H1 (cell line): Measurements from ENCODE around the gene NBPF3. TPM values are rescaled to one million over a fixed set of nuclear protein-coding genes. Genes with fewer than 3 reads are reported as not detected.

Experiments used
- CTCF ChIA-PET: fragments of 300-600 bp; sonication (Branson Sonifier 250); formaldehyde crosslinking; loops from one replicate; lab custom pipeline; 2021; ENCODE audit not compliant: partially characterized antibody; lab: Charles Lee
- POLR2A ChIA-PET: fragments of 300-600 bp; sonication (Branson Sonifier 250); formaldehyde crosslinking; loops from one replicate; lab custom pipeline; 2021; ENCODE audit warnings: inconsistent platforms; ENCODE audit not compliant: partially characterized antibody; lab: Charles Lee
- DNase-seq, 2 experiments: peaks; one replicate each; pipeline versions ENCODE4 v3.0.0 to v3.0.0-alpha.2; 2010 to 2022; ENCODE audit warnings: low spot score in 2 of 2, low read depth in 1 of 2, mixed read lengths in 1 of 2
- FAIRE-seq: peaks from 2 replicates; lab custom pipeline; 2011; peaks lifted over from hg19 to GRCh38; lab: Jason Lieb, UNC
- H2AFZ ChIP-seq: 2 replicates; pipeline ENCODE4 v1.8.1; 2012; ENCODE audit warnings: low read length, inconsistent platforms
- H2AK5ac ChIP-seq: 2 replicates; pipeline ENCODE4 v1.6.1; 2013; ENCODE audit warnings: low read depth, low read length
- H2BK120ac ChIP-seq: replicated peaks from 2 replicates; pipeline ENCODE3; 2013; ENCODE audit warnings: low read depth, low read length, inconsistent platforms
- H2BK12ac ChIP-seq: 2 replicates; pipeline ENCODE4 v1.6.1; 2013; ENCODE audit warnings: low read depth, low read length
- H2BK15ac ChIP-seq: 2 replicates; pipeline ENCODE4 v1.6.1; 2013; ENCODE audit warnings: low read length
- H2BK20ac ChIP-seq: 2 replicates; pipeline ENCODE4 v1.6.1; 2013; ENCODE audit warnings: low read length
- H2BK5ac ChIP-seq: 2 replicates; pipeline ENCODE4 v1.6.1; 2013; ENCODE audit warnings: low read depth, low read length
- H3K14ac ChIP-seq: 2 replicates; pipeline ENCODE4 v1.6.1; 2013; ENCODE audit warnings: inconsistent platforms; ENCODE audit not compliant: insufficient read length
- H3K18ac ChIP-seq: 2 replicates; pipeline ENCODE4 v1.6.1; 2013; ENCODE audit warnings: low read length; ENCODE audit errors: extremely low read depth
- H3K23ac ChIP-seq: 2 replicates; pipeline ENCODE4 v1.6.1; 2013; ENCODE audit warnings: inconsistent platforms; ENCODE audit not compliant: insufficient read length
- H3K23me2 ChIP-seq: 2 replicates; pipeline ENCODE4 v1.6.1; 2013; ENCODE audit warnings: low read depth, low read length
- H3K27ac ChIP-seq: 2 replicates; pipeline ENCODE4 v1.6.1; 2011; ENCODE audit warnings: low read depth, low read length, inconsistent platforms
- H3K27me3 ChIP-seq, 4 experiments: replicated peaks in 1 of 4; 1 replicate in 1 of 4; 2 replicates in 3 of 4; pipeline versions ENCODE4 v1.6.1 to v1.8.1; 2011 to 2013; ENCODE audit warnings: low read length in 3 of 4, mild to moderate bottlenecking in 3 of 4, inconsistent platforms in 2 of 4, mixed read lengths in 2 of 4, moderate library complexity in 1 of 4; ENCODE audit not compliant: control insufficient read depth in 3 of 4, insufficient read depth in 3 of 4; ENCODE audit errors: extremely low read depth in 1 of 4
- H3K36me3 ChIP-seq, 4 experiments: 2 replicates each; pipeline versions ENCODE4 v1.6.1 to v1.8.1; 2011 to 2013; ENCODE audit warnings: mild to moderate bottlenecking in 4 of 4, low read length in 3 of 4, moderate library complexity in 2 of 4, control low read depth in 1 of 4, inconsistent platforms in 1 of 4; ENCODE audit not compliant: insufficient read depth in 4 of 4, control insufficient read depth in 2 of 4
- H3K4ac ChIP-seq: replicated peaks from 2 replicates; pipeline ENCODE3; 2013; ENCODE audit warnings: low read length, low read depth, mixed read lengths, inconsistent platforms; ENCODE audit not compliant: insufficient read length
- H3K4me1 ChIP-seq, 4 experiments: replicated peaks in 1 of 4; 1 replicate in 1 of 4; 2 replicates in 3 of 4; pipeline versions ENCODE4 v1.6.1 to v1.8.1; 2011 to 2013; ENCODE audit warnings: low read length in 3 of 4, inconsistent platforms in 2 of 4, mixed read lengths in 1 of 4; ENCODE audit not compliant: insufficient read depth in 4 of 4, control insufficient read depth in 3 of 4
- H3K4me2 ChIP-seq, 2 experiments: 2 replicates each; pipeline versions ENCODE4 v1.6.1 to v1.8.1; 2011 to 2013; ENCODE audit warnings: low read depth in 2 of 2, low read length in 2 of 2, control low read depth in 1 of 2, inconsistent platforms in 1 of 2, mild to moderate bottlenecking in 1 of 2; ENCODE audit not compliant: insufficient read depth in 1 of 2
- H3K4me3 ChIP-seq, 4 experiments: fragments of 200-600, 300-600 bp in 1 of 4; sonication (generic), shearing (Covaris generic), sonication (Bioruptor Twin) in 1 of 4; 2 replicates each; pipeline versions ENCODE4 v1.5.1 to v1.8.1; 2011 to 2016; ENCODE audit warnings: low read length in 4 of 4, low read depth in 3 of 4, control low read depth in 2 of 4, inconsistent platforms in 2 of 4, mild to moderate bottlenecking in 2 of 4, mixed read lengths in 1 of 4, moderate library complexity in 1 of 4; ENCODE audit not compliant: insufficient read depth in 2 of 4; ENCODE audit errors: extremely low read depth in 1 of 4
- H3K56ac ChIP-seq: replicated peaks from 2 replicates; pipeline ENCODE3; 2013; ENCODE audit warnings: low read depth, mild to moderate bottlenecking, mixed read lengths, low read length, inconsistent platforms; ENCODE audit not compliant: insufficient read length
- H3K79me1 ChIP-seq: 2 replicates; pipeline ENCODE4 v1.6.1; 2013; ENCODE audit warnings: low read depth, low read length, control low read depth
- H3K79me2 ChIP-seq, 2 experiments: 2 replicates each; pipeline versions ENCODE4 v1.6.1 to v1.8.1; 2012 to 2013; ENCODE audit warnings: low read length in 2 of 2, mild to moderate bottlenecking in 2 of 2, inconsistent platforms in 1 of 2; ENCODE audit not compliant: insufficient read depth in 2 of 2, control insufficient read depth in 1 of 2
- H3K9ac ChIP-seq, 4 experiments: replicated peaks in 1 of 4; 1 replicate in 1 of 4; 2 replicates in 3 of 4; pipeline versions ENCODE4 v1.6.1 to v1.8.1; 2011 to 2013; ENCODE audit warnings: low read depth in 3 of 4, low read length in 3 of 4, control low read depth in 2 of 4, mild to moderate bottlenecking in 2 of 4, moderate library complexity in 2 of 4, inconsistent platforms in 1 of 4; ENCODE audit errors: extremely low read depth in 1 of 4
- H3K9me3 ChIP-seq, 2 experiments: 2 replicates each; pipeline versions ENCODE4 v1.6.1 to v1.8.1; 2012 to 2013; ENCODE audit warnings: mild to moderate bottlenecking in 2 of 2, moderate library complexity in 2 of 2, control low read depth in 1 of 2, inconsistent platforms in 1 of 2, low read depth in 1 of 2, low read length in 1 of 2, mixed read lengths in 1 of 2; ENCODE audit not compliant: insufficient read depth in 2 of 2
- H4K20me1 ChIP-seq, 2 experiments: replicated peaks in 1 of 2; 2 replicates each; pipeline versions ENCODE3 to v1.8.1; 2011 to 2013; ENCODE audit warnings: inconsistent platforms in 2 of 2, low read length in 2 of 2, mild to moderate bottlenecking in 1 of 2; ENCODE audit not compliant: insufficient read depth in 2 of 2, control insufficient read depth in 1 of 2
- H4K5ac ChIP-seq: 2 replicates; pipeline ENCODE4 v1.6.1; 2013; ENCODE audit warnings: low read length, low read depth, mixed read lengths, inconsistent platforms; ENCODE audit not compliant: insufficient read length
- H4K8ac ChIP-seq: 2 replicates; pipeline ENCODE4 v1.8.0; 2013; ENCODE audit warnings: mild to moderate bottlenecking, moderate library complexity, low read length, inconsistent platforms; ENCODE audit not compliant: insufficient read depth; ENCODE audit errors: extremely low read depth
- H4K91ac ChIP-seq: replicated peaks from 2 replicates; pipeline ENCODE3; 2013; ENCODE audit warnings: low read length, mixed read lengths, inconsistent platforms; ENCODE audit not compliant: insufficient read length
- CHD1 ChIP-seq: IDR thresholded peaks from 2 replicates; pipeline ENCODE4 v1.6.1; 2012; ENCODE audit warnings: low read depth, low read length, improper control_type of control experiment
- CTBP2 ChIP-seq: IDR thresholded peaks from 2 replicates; pipeline ENCODE4 v1.7.0; 2011; ENCODE audit warnings: borderline replicate concordance, mild to moderate bottlenecking, moderate library complexity, mixed read lengths, low read length; ENCODE audit not compliant: insufficient read depth, insufficient read length
- CTCF ChIP-seq, 3 experiments: IDR thresholded peaks; 1 replicate in 2 of 3; 2 replicates in 1 of 3; pipeline versions ENCODE4 v1.5.1 to v1.6.1; 2011; ENCODE audit warnings: low read length in 3 of 3, mild to moderate bottlenecking in 3 of 3, inconsistent platforms in 2 of 3, low read depth in 1 of 3, moderate library complexity in 1 of 3; ENCODE audit not compliant: insufficient read depth in 1 of 3; ENCODE audit errors: control extremely low read depth in 1 of 3
- EGR1 ChIP-seq: IDR thresholded peaks from 2 replicates; pipeline ENCODE4 v1.6.1; 2011; ENCODE audit warnings: low read depth, low read length, borderline replicate concordance
- GTF2F1 ChIP-seq: IDR thresholded peaks from 2 replicates; pipeline ENCODE4 v1.6.1; 2012; ENCODE audit warnings: low read depth, low read length, improper control_type of control experiment, borderline replicate concordance
- JUN ChIP-seq: IDR thresholded peaks from 2 replicates; pipeline ENCODE4 v1.6.1; 2011; ENCODE audit warnings: low read depth, mild to moderate bottlenecking, improper control_type of control experiment, low read length
- MAX ChIP-seq: IDR thresholded peaks from 2 replicates; pipeline ENCODE4 v1.6.1; 2012; ENCODE audit warnings: inconsistent platforms
- WGBS, 2 experiments: shearing (Covaris generic) in 1 of 2; methylation state at CpG; one replicate each; pipeline versions ENCODE4 v1.1.6 to v1.1.7; 2013 to 2015; ENCODE audit warnings: low lambda C conversion rate in 2 of 2, mixed read lengths in 2 of 2, inconsistent platforms in 1 of 2, low coverage in 1 of 2, missing lambda C conversion rate in 1 of 2; ENCODE audit not compliant: insufficient replicate concordance in 2 of 2, insufficient coverage in 1 of 2, insufficient read length in 1 of 2; ENCODE audit errors: extremely low coverage in 1 of 2, missing lambda C conversion rate in 1 of 2; 5-methylcytosine and 5-hydroxymethylcytosine counted together
- polyA plus RNA-seq, 7 experiments: library from polyadenylated mRNA; depleted of rRNA in 3 of 7; stranded (reverse) in 5 of 7; unstranded in 2 of 7; fragments of >200 nt in 5 of 7; fragments of 200-250 nt in 2 of 7; gene quantifications; 1 replicate in 5 of 7; 2 replicates in 1 of 7; 4 replicates in 1 of 7; pipeline versions ENCODE4 v1.2.1 to v1.2.3, GENCODE V29; 2011 to 2013; ENCODE audit warnings: missing spikeins in 2 of 7, mixed read lengths in 2 of 7
- total RNA-seq: library from RNA; stranded (reverse); fragmentation: NEBNext Ultra II Directional; extraction: Animal tissue kit (Norgen Biotek cat#: 25700); gene quantifications from 2 replicates; pipeline ENCODE4 v1.2.1, GENCODE V29; 2021

NBPF3 gene
- total and polyA plus RNA-seq, 2 of the 8 experiments (the other 6 are each of a cell fraction or from before 2014, with no cell fraction given): 3.8 to 4.3 TPM

- Histone ChIP-seq H3K9ac (no peak overlapping the region; a peak in 1 of 7 replicates), H3K36me3 (no peaks in the 10 kb centered on the region; a peak in 1 of 8 replicates), H2BK20ac (no peak overlapping the region), H2AFZ (no peak overlapping the region), H3K79me1 (peaks cover 18% of the 10 kb centered on the region), H3K27ac (no peak overlapping the region), H4K20me1 (peaks cover 2 to 16% of the 10 kb centered on the region in 2 experiments), H3K79me2 (peaks cover 0 to 51% of the 10 kb centered on the region in 2 experiments; a peak in 3 of 4 replicates), H3K9me3 (no peaks in the 10 kb centered on the region), H3K23me2 (no peaks in the 10 kb centered on the region), H4K5ac (no peak overlapping the region), H2BK120ac (no peak overlapping the region), H3K4me3 (no peak overlapping the region), H3K4ac (no peak overlapping the region), H2BK12ac (no peak overlapping the region; the same call in 1 of the 2 replicates), H3K56ac (no peak overlapping the region), H3K27me3 (no peaks in the 10 kb centered on the region), H3K4me1 (peaks cover 2 to 16% (median 6%) of the 10 kb centered on the region in 4 experiments), H2BK15ac (no peak overlapping the region), H3K4me2 (no peak overlapping the region), H4K8ac (no peak overlapping the region), H2BK5ac (no peak overlapping the region), H3K18ac (no peak overlapping the region), H3K23ac (no peak overlapping the region), H2AK5ac (no peak overlapping the region), H3K14ac (no peak overlapping the region), H4K91ac (no peak overlapping the region)
- WGBS, 2 experiments: 87% methylated on average over 11 of the region's 14 CpGs; no CpG with 5 or more reads in 1 of the 2 experiments
- ChIA-PET CTCF (interaction anchor here (0.5 to 26.3 kb wide), 7 partner anchors 11 to 187 kb away, joined by 3 to 372 read pairs (median 4); no protein-coding TSS in a partner anchor), POLR2A (interaction anchor here (0.9 to 1.9 kb wide), 4 partner anchors 13 to 50 kb away, joined by 3 to 5 read pairs (median 4); partner anchors contain the start of gene ALPL)
- DNase-seq: no peak
- FAIRE-seq: no peak
- TF ChIP-seq GTF2F1 (no peak), EGR1 (no peak), JUN (no peak), CTBP2 (no peak), MAX (no peak), CHD1 (no peak), CTCF (IDR thresholded peaks at IDR 0.05; ENCODE audit: control extremely low read depth in 1 of 3, insufficient read depth in 1 of 3, low read depth in 1 of 3, low read length in 3 of 3) (no peak)
Measured at GRCh38 chr1:21524686-21525339, 84.9 kb downstream of the NBPF3 start.
